Measurements from ENCODE around the gene SRSF8. TPM values are rescaled to one million over a fixed set of nuclear protein-coding genes. Genes with fewer than 3 reads are reported as not detected.

Gene SRSF8
- total and polyA plus RNA-seq, 9 of the 15 experiments (the other 6 are each of a cell fraction or from before 2014, with no cell fraction given), result 18.0 to 53.4 (median 27.9) TPM

GRCh38 chr11:95089620-95090542, 23.2 kb downstream of the SRSF8 start, which contains the start of gene ENDOD1 (continued):
- TF ChIP-seq RREB1 (CRISPR knock-in tag; IDR thresholded peaks at IDR 0.05) (0 out of 2 replicates have a peak, but pooled peaks have one; percentile 47), ZFPM2 (CRISPR knock-in tag; IDR thresholded peaks at IDR 0.05) (no peak), ZNF12 (CRISPR knock-in tag; IDR thresholded peaks at IDR 0.05) (no peak), NFIC (IDR thresholded peaks at IDR 0.05) (0 out of 2 replicates have a peak, but pooled peaks have one; percentile 12), ZNF184 (CRISPR knock-in tag; IDR thresholded peaks at IDR 0.05) (no peak), CHD1 (IDR thresholded peaks at IDR 0.05; ENCODE audit: low read length) (peak; percentile 81), ETV5 (CRISPR knock-in tag; IDR thresholded peaks at IDR 0.05; ENCODE audit: low read depth) (no peak), YY1 (IDR thresholded peaks at IDR 0.05; ENCODE audit: borderline replicate concordance in 1 of 3, control insufficient read depth in 1 of 3, extremely low read depth in 1 of 3, insufficient read depth in 3 of 3, insufficient read length in 1 of 3, insufficient replicate concordance in 2 of 3, low read depth in 1 of 3, low read length in 2 of 3) (peak; percentile 54 to 92 (median 85)), POLR2B (IDR thresholded peaks at IDR 0.05; ENCODE audit: low read depth, partially characterized antibody) (peak; percentile 31), ZNF695 (CRISPR knock-in tag; IDR thresholded peaks at IDR 0.05) (peak; percentile 13; the same call in 1 of the 2 replicates), SUPT5H (IDR thresholded peaks at IDR 0.05) (no peak; the same call in 1 of the 2 replicates), SRF (CRISPR knock-in tag; IDR thresholded peaks at IDR 0.05) (0 out of 4 replicates have a peak, but pooled peaks of 1 of the 2 experiments have one; percentile 37), RBFOX2 (IDR thresholded peaks at IDR 0.05; ENCODE audit: low read depth, low read length) (peak; percentile 86), TAF1 (IDR thresholded peaks at IDR 0.05; ENCODE audit: control insufficient read depth, extremely low read depth, insufficient read depth, low read length, severe bottlenecking) (peak; percentile 66), ID3 (CRISPR knock-in tag; IDR thresholded peaks at IDR 0.05) (no peak), ID3 (tag; IDR thresholded peaks at IDR 0.05) (0 out of 2 replicates have a peak, but pooled peaks have one; percentile 59), DDX20 (tag; IDR thresholded peaks at IDR 0.05; ENCODE audit: low read depth) (no peak), HDAC1 (IDR thresholded peaks at IDR 0.05) (peak in 1 of 2 experiments; percentile 63; a peak in 1 of 4 replicates)
